Activated CD4-positive, alpha-beta T cell treated with anti-CD3 and anti-CD28 coated beads for 36 hours (primary cell): ENCODE data around the gene IRF3. TPM values are rescaled to one million over a fixed set of nuclear protein-coding genes. Genes with fewer than 3 reads are reported as not detected.
A peak's percentile ranks its signal among the peaks of the same experiment; 100 is the strongest.

Experiments
- ATAC-seq: fragments of 200-7000 bp; cut with Tn5 transposase; one replicate; pipeline ENCODE4 v1.10.0; 2021; ENCODE audit warnings: mild to moderate bottlenecking, moderate library complexity
- CTCF ChIA-PET: fragments of 350-600 bp; sonication (Branson Sonifier 250); formaldehyde crosslinking; loops from one replicate; lab custom pipeline; 2021; ENCODE audit warnings: antibody characterized with exemption; lab: Charles Lee
- POLR2A ChIA-PET: fragments of 350-600 bp; sonication (Branson Sonifier 250); formaldehyde crosslinking; loops from one replicate; lab custom pipeline; 2021; ENCODE audit warnings: antibody characterized with exemption, inconsistent platforms; lab: Charles Lee
- DNase-seq: peaks from one replicate; pipeline ENCODE4 v3.0.0-alpha.2; 2020
- H3K27ac Mint-ChIP-seq: one replicate; pipeline ENCODE4 v1.8.0; 2021; ENCODE audit warnings: mixed read lengths
- H3K27me3 Mint-ChIP-seq: one replicate; pipeline ENCODE4 v1.8.0; 2021; ENCODE audit warnings: mixed read lengths
- H3K36me3 Mint-ChIP-seq: one replicate; pipeline ENCODE4 v1.8.0; 2021; ENCODE audit warnings: low read depth, mixed read lengths
- H3K4me1 Mint-ChIP-seq: one replicate; pipeline ENCODE4 v1.8.0; 2021; ENCODE audit warnings: mixed read lengths
- H3K4me3 Mint-ChIP-seq: one replicate; pipeline ENCODE4 v1.8.0; 2021; ENCODE audit warnings: mild to moderate bottlenecking, moderate library complexity, mixed read lengths
- H3K9me3 Mint-ChIP-seq: one replicate; pipeline ENCODE4 v1.8.0; 2021; ENCODE audit warnings: low read depth, mixed read lengths
- intact Hi-C, 2 experiments: fragments of 100-400 bp; cut with DNase I in 1 of 2; cut with micrococcal nuclease in 1 of 2; formaldehyde crosslinking; loops; one replicate each; pipeline versions ENCODE4 v1.14.2 to v1.15.1; 2022 to 2024; cut with DNase I, micrococcal nuclease
- total RNA-seq, 2 experiments: library from RNA; stranded (reverse); gene quantifications; one replicate each; pipeline ENCODE4 v1.2.3, GENCODE V29; 2021

Gene IRF3
- total RNA-seq, 2 experiments from 2014 or later, result 123 to 125 TPM

DNA sequence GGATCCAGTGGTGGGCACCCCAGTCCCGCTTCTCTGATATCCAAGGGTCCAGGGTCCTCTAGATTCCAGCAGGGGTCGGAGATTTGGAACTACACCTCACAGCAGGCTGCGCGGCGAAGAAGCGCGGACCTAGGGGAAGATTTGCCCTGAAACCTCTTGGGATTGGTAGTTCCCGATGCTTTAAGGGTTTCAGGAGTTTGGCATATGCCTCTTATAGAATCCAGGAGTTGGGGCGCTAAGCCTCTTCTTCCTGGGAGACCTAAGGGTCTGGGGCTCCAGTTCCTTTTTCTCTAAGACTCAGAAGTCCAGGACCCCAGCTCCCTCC lies 425 bp upstream of the IRF3 start:
- H3K27me3 Mint-ChIP-seq, result no peaks in the 10 kb centered on the region
- H3K4me3 Mint-ChIP-seq, result peak overlapping the region; percentile 96
- no peaks in the 10 kb centered on the region for H3K9me3 Mint-ChIP-seq
- intact Hi-C loops, result loop anchor here in 1 of 2 experiments (10.0 kb wide), 1 partner anchor 1341 kb away; the partner anchor contains the start of gene EMP3
- H3K4me1 Mint-ChIP-seq, result peaks cover 29% of the 10 kb centered on the region
- DNase-seq (no peak), ATAC-seq (no peak)
- peaks cover 30% of the 10 kb centered on the region for H3K36me3 Mint-ChIP-seq
- ChIA-PET POLR2A (interaction anchor here (1.0 kb wide), 2 partner anchors 10 to 171 kb away, joined by 3 to 6 read pairs; no protein-coding TSS in a partner anchor), CTCF (interaction anchor here (0.8 to 2.7 kb wide), 3 partner anchors 10 to 107 kb away, joined by 3 to 18 read pairs (median 4); partner anchors contain the start of gene PRMT1)
- peak overlapping the region; percentile 92 for H3K27ac Mint-ChIP-seq

GRCh38 chr19:49665036-49665350 lies 664 bp downstream of the IRF3 start:
- Mint-ChIP-seq H3K36me3 (peaks cover 32% of the 10 kb centered on the region), H3K27me3 (no peaks in the 10 kb centered on the region), H3K4me1 (peaks cover 29% of the 10 kb centered on the region), H3K9me3 (no peaks in the 10 kb centered on the region), H3K27ac (peak overlapping the region; percentile 92), H3K4me3 (peak overlapping the region; percentile 96)
- ChIA-PET CTCF (interaction anchor here (0.6 to 2.7 kb wide), 11 partner anchors 8 to 117 kb away, joined by 3 to 18 read pairs (median 4); partner anchors contain the start of genes NOSIP, PRMT1, RRAS and SCAF1), POLR2A (interaction anchor here (0.6 to 2.2 kb wide), 7 partner anchors 11 to 538 kb away, joined by 3 to 15 read pairs (median 6); partner anchors contain the start of genes RRAS and SCAF1)
- ATAC-seq, result no peak
- intact Hi-C loops, result loop anchor here (1.0 to 10.0 kb wide), 7 partner anchors 11 to 1340 kb away; partner anchors contain the start of genes AKT1S1 (in 1 of the 2), EMP3 (in 1 of the 2), PRR12 (in 1 of the 2) and PTOV1 (in 1 of the 2)
- no peak for DNase-seq

- ATAC-seq (peak; percentile 69), DNase-seq (peak; percentile 97)
- Mint-ChIP-seq H3K9me3 (no peaks in the 10 kb centered on the region), H3K27me3 (no peaks in the 10 kb centered on the region), H3K27ac (peak overlapping the region; percentile 92), H3K4me3 (peak overlapping the region; percentile 96), H3K4me1 (peaks cover 29% of the 10 kb centered on the region), H3K36me3 (peaks cover 34% of the 10 kb centered on the region)
- intact Hi-C loops, result loop anchor here (1.0 to 10.0 kb wide), 12 partner anchors 12 to 1340 kb away; partner anchors contain the start of genes AKT1S1 (in 1 of the 2), ALDH16A1 (in 1 of the 2), ATF5 (in 1 of the 2) and EMP3 (in 1 of the 2)
- POLR2A ChIA-PET, result interaction anchor here (0.6 to 2.2 kb wide), 7 partner anchors 12 to 1300 kb away, joined by 3 to 15 read pairs (median 6); partner anchors contain the start of genes NOSIP, PRMT1, RRAS and SCAF1
- CTCF ChIA-PET, result interaction anchor here (0.6 to 2.7 kb wide), 12 partner anchors 9 to 117 kb away, joined by 3 to 18 read pairs (median 4); partner anchors contain the start of genes NOSIP, PRMT1, RRAS and SCAF1
These were observed 1.3 kb downstream of the IRF3 start for GRCh38 chr19:49664171-49665035.

GRCh38 chr19:49663224-49663623 lies 2.4 kb downstream of the IRF3 start:
- peak overlapping the region; percentile 96 for H3K4me3 Mint-ChIP-seq
- H3K9me3 Mint-ChIP-seq, result no peaks in the 10 kb centered on the region
- intact Hi-C loops, result loop anchor here in 1 of 2 experiments (10.0 kb wide), 1 partner anchor 1338 kb away; the partner anchor contains the start of gene EMP3
- DNase-seq, result no peak
- CTCF ChIA-PET, result interaction anchor here (1.0 to 2.7 kb wide), 4 partner anchors 8 to 21 kb away, joined by 5 to 18 read pairs (median 6); partner anchors contain the start of genes PRMT1 and SCAF1
- no peaks in the 10 kb centered on the region for H3K27me3 Mint-ChIP-seq
- POLR2A ChIA-PET, result interaction anchor here (1.5 to 2.2 kb wide), 2 partner anchors 13 to 21 kb away, joined by 7 to 15 read pairs; partner anchors contain the start of genes PRMT1 and SCAF1
- ATAC-seq, result no peak
- peak overlapping the region; percentile 92 for H3K27ac Mint-ChIP-seq
- H3K4me1 Mint-ChIP-seq, result peaks cover 29% of the 10 kb centered on the region
- H3K36me3 Mint-ChIP-seq, result peaks cover 36% of the 10 kb centered on the region

DNA sequence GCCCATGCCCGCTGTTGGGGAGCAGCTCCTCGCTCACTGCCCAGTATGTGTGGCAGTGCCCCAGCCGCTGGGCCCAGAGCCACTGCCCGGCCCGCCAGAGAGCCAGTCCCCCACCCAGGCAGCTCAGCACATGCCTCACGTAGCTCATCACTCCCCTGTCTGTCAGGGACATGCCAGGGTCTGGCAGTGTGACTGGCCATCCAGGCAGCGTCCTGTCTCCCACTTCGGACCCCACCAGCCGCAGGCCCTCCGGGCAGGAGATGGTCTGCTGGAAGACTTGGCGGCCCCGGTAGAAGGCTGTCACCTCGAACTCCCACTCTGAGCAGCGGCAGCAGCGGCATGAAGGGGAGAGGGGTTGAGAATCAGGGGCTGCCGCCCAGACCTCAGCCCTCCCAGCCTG lies 3.6 kb downstream of the IRF3 start:
- peaks cover 38% of the 10 kb centered on the region for H3K36me3 Mint-ChIP-seq
- no peak for ATAC-seq
- no peak overlapping the region for H3K4me3 Mint-ChIP-seq
- CTCF ChIA-PET, result interaction anchor here (0.7 kb wide), 1 partner anchor 90 kb away, joined by 3 read pairs; no protein-coding TSS in a partner anchor
- DNase-seq, result no peak
- H3K27ac Mint-ChIP-seq, result no peak overlapping the region
- intact Hi-C loops, result loop anchor here in 1 of 2 experiments (10.0 kb wide), 1 partner anchor 1337 kb away; the partner anchor contains the start of gene EMP3
- no peaks in the 10 kb centered on the region for H3K9me3 Mint-ChIP-seq
- peaks cover 23% of the 10 kb centered on the region for H3K4me1 Mint-ChIP-seq
- POLR2A ChIA-PET, result no interaction called here
- no peaks in the 10 kb centered on the region for H3K27me3 Mint-ChIP-seq

- Mint-ChIP-seq H3K4me3 (no peak overlapping the region), H3K36me3 (peaks cover 45% of the 10 kb centered on the region), H3K27ac (no peak overlapping the region), H3K9me3 (no peaks in the 10 kb centered on the region), H3K4me1 (peaks cover 19% of the 10 kb centered on the region), H3K27me3 (no peaks in the 10 kb centered on the region)
- CTCF ChIA-PET, result no interaction called here
- POLR2A ChIA-PET, result no interaction called here
- DNase-seq (no peak), ATAC-seq (no peak)
- intact Hi-C loops, result loop anchor here in 1 of 2 experiments (10.0 kb wide), 1 partner anchor 1336 kb away; the partner anchor contains the start of gene EMP3
These were observed 5.2 kb downstream of the IRF3 start for GRCh38 chr19:49660338-49660961.

DNA sequence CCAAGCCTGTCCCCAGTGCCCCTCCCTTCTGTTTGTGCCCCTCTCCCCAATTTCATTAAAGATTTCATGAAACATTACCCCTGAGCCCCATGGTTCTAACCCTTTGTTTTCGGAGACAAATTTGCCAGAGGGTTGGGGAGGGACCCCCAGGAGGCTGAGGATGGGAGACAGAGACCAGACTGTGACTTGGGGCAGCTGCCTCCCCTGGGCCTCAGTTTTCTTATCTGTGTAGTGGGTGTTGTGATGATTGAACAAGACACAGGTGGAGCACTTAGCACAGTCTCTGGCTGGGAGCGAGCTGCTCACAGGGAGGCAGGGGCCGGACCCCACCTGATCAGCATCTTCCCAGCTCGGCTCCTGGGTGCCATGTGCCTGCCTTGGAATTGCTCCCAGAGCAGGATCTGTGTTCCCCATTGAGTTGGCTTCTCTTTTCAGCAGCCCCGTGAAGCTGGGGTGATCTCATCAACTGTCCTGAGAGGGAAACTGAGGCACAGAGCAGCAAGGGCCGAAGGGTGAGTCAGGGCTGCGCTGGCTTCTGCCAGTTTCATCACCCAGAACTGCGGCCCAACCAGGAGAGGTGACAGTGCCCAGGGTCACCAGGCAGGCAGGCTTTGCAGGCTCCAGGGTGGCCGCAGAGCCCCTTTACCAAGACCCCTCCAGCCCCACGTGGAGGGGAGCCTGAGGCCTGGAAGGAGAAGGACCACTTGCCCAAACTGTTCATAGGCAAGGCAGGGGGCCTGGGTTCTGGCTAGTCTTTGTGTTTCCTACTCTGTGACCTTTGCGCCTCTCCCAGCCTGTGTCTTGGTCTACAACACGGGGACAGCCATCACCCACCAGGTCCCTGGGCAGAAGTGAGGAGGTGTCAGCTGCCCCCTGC lies 6.9 kb downstream of the IRF3 start:
- no peak overlapping the region for H3K27ac Mint-ChIP-seq
- peaks cover 46% of the 10 kb centered on the region for H3K36me3 Mint-ChIP-seq
- no peaks in the 10 kb centered on the region for H3K9me3 Mint-ChIP-seq
- ATAC-seq (no peak), DNase-seq (no peak)
- H3K4me1 Mint-ChIP-seq, result peaks cover 14% of the 10 kb centered on the region
- no peaks in the 10 kb centered on the region for H3K27me3 Mint-ChIP-seq
- POLR2A ChIA-PET, result no interaction called here
- no peak overlapping the region for H3K4me3 Mint-ChIP-seq
- intact Hi-C loops, result no loop called here
- CTCF ChIA-PET, result interaction anchor here (0.6 kb wide), 1 partner anchor 1414 kb away, joined by 3 read pairs; no protein-coding TSS in a partner anchor

DNA sequence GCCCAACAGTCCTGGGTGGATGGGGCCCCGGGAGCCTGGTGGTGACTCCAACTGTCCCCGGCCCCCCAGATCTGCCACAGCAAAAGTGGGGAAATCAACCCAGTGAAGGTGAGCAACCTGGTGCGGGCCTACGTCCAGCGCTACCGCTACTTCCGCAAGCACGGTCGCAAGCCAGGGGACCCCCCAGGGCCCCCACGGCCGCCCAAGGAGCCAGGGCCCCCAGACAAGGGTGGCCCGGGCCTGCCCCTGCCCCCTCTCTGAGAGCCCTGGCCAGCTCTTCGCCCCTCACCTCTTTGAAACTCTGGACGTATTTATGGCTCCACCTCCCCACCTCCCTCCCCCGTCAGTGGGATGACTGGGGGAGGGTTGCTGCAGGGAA lies 7.5 kb downstream of the IRF3 start:
- ChIA-PET POLR2A (no interaction called here), CTCF (no interaction called here)
- Mint-ChIP-seq H3K27me3 (no peaks in the 10 kb centered on the region), H3K4me1 (peaks cover 8% of the 10 kb centered on the region), H3K36me3 (peaks cover 49% of the 10 kb centered on the region), H3K27ac (no peak overlapping the region), H3K9me3 (no peaks in the 10 kb centered on the region), H3K4me3 (no peak overlapping the region)
- DNase-seq (no peak), ATAC-seq (no peak)
- intact Hi-C loops, result no loop called here

DNA sequence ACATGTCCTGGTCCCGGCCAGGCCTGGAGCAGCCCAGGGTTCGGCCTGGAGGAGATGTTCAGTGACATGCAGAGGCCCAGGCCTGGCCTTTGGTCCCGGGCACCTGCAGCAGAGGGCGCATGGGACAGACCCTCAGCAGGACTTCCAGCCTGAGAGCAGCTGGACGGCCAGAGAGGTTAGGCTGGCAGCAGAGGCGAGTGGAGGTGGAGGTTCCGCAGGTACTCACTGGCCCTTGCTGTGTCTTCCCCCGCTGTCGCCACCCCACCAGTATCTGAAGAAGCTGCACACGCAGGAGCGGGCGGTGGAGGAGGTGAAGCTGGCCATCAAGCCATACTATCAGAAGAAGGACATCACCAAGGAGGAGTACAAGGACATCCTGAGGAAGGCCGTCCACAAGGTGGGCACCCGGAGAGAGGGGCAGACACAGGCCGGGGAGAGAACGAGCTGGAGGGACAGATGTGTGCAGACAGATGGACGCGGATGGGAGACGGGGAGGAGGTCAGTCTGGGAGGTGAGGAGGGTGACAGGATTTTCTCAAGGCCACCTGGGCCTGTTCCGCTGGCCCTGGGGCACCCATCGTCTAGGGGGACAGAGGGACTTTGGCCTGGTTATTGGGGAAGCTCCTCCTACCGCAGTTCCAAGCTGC lies 8.0 kb downstream of the IRF3 start:
- Mint-ChIP-seq H3K4me1 (peaks cover 3% of the 10 kb centered on the region), H3K9me3 (no peaks in the 10 kb centered on the region), H3K27me3 (no peaks in the 10 kb centered on the region), H3K4me3 (no peak overlapping the region), H3K36me3 (peaks cover 47% of the 10 kb centered on the region), H3K27ac (peak overlapping the region; percentile 19)
- POLR2A ChIA-PET, result no interaction called here
- CTCF ChIA-PET, result interaction anchor here (0.6 to 1.0 kb wide), 2 partner anchors 18 to 43 kb away, joined by 3 to 4 read pairs; partner anchors contain the start of gene RRAS
- DNase-seq, result no peak
- ATAC-seq, result no peak
- intact Hi-C loops, result no loop called here
